Kidney epithelial cell (primary cell): ENCODE results near the gene ATP6V0B. TPM values are rescaled to one million over a fixed set of nuclear protein-coding genes. Genes with fewer than 3 reads are reported as not detected.

ENCODE experiments used
- DNase-seq: peaks from one replicate; pipeline ENCODE4 v3.0.0-alpha.2; 2010; ENCODE audit warnings: low read depth
- H3K27me3 ChIP-seq: 2 replicates; pipeline ENCODE4 v1.6.0; 2011; ENCODE audit warnings: low read length; ENCODE audit not compliant: control insufficient read depth, insufficient read depth
- H3K36me3 ChIP-seq: 2 replicates; pipeline ENCODE4 v1.5.1; 2011; ENCODE audit warnings: low read length; ENCODE audit not compliant: control insufficient read depth, insufficient read depth
- H3K4me3 ChIP-seq: 2 replicates; pipeline ENCODE4 v1.5.1; 2011; ENCODE audit warnings: low read depth, mild to moderate bottlenecking, control low read depth, low read length
- CTCF ChIP-seq: IDR thresholded peaks from 2 replicates; pipeline ENCODE4 v1.5.1; 2011; ENCODE audit warnings: mild to moderate bottlenecking, moderate library complexity, low read length, control low read depth, inconsistent platforms; ENCODE audit not compliant: insufficient read depth, poor library complexity, severe bottlenecking
- total RNA-seq: library from RNA; depleted of rRNA; stranded (reverse); fragments of >200 nt; gene quantifications from 2 replicates; pipeline ENCODE4 v1.2.3, GENCODE V29; 2015

The ATP6V0B gene
- total RNA-seq, 1 donor from 2014 or later = 308 TPM

DNA sequence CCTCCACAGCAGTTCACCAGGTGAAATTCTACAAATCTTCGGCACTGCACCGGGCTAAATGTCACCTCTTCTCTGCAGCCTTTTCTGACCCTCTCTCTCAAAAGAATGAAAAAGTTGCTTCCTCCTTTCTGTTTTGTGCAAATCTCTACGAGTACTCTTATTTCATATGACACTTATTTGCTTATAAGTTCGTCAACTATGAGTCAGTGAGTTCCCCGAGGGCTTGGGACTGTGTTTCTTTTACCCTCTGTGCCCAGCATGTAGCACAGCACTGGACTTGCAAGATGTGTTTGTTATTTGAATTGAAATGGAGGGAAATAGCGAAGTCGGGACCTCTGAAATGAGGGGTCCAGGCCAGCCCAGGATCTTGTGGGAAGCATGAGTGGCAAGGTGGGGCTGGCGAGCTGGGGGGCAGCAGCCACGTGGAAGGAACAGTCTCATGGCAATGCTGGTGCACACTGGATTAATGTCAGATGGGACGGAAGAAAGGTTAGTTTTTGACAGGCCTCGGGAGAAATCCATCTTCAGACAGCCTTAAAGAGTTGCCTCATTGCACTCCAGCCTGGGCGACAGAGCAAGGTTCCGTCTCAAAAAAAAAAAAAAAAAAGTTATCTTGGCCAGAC is 50.3 kb downstream of the ATP6V0B start:
- DNase-seq = no peak
- no peaks in the 10 kb centered on the region for H3K27me3 ChIP-seq
- no peak for TF ChIP-seq CTCF
- H3K4me3 ChIP-seq = no peak overlapping the region
- H3K36me3 ChIP-seq = no peaks in the 10 kb centered on the region

- Histone ChIP-seq H3K27me3 (no peaks in the 10 kb centered on the region), H3K4me3 (no peak overlapping the region), H3K36me3 (no peaks in the 10 kb centered on the region)
- DNase-seq = no peak
- no peak for TF ChIP-seq CTCF
These were observed 51.1 kb downstream of the ATP6V0B start for GRCh38 chr1:44025816-44026215.

DNA sequence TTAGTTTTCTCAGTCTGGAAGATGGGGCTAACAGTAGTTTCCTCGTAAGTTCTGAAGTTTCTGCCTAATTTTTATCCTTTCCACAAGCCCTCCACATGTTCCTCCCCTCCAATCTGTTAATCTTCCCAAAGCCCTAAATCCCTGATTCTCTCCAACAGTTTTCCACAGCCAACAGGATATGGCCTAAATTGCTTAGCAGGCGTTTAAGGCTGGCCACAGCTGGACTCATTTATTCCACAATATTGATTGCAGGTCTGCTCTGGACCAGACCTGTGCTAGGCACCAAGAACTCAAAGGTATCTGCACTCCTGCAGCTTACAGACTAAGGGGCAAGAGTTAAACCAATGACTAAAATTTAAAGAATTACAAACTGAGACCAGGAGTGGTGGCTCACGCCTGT is 52.6 kb downstream of the ATP6V0B start:
- Histone ChIP-seq H3K4me3 (no peak overlapping the region), H3K36me3 (no peaks in the 10 kb centered on the region), H3K27me3 (no peaks in the 10 kb centered on the region)
- no peak for TF ChIP-seq CTCF
- DNase-seq = no peak

Other genes starting within 250 kb of the ATP6V0B start
- 3.9 and 4.7 TPM in 2 replicates for gene ARTN, start 41.2 kb upstream of the ATP6V0B start, total RNA-seq
- 29.2 and 32.8 TPM in 2 replicates for gene IPO13, start 28.0 kb upstream of the ATP6V0B start, total RNA-seq
- 45.8 and 52.2 TPM in 2 replicates for gene DPH2, start 5.0 kb upstream of the ATP6V0B start, total RNA-seq
- gene B4GALT2, start 4.2 kb downstream of the ATP6V0B start, total RNA-seq = 62.6 and 86.8 TPM in 2 replicates
- 4.4 and 9.6 TPM in 2 replicates for gene CCDC24, start 16.6 kb downstream of the ATP6V0B start, total RNA-seq
- 20.1 and 22.4 TPM in 2 replicates for gene SLC6A9, start 56.5 kb downstream of the ATP6V0B start, total RNA-seq
- not detected in 2 replicates for gene KLF17, start 143.9 kb downstream of the ATP6V0B start, total RNA-seq
- gene KLF18, start 166.7 kb downstream of the ATP6V0B start, total RNA-seq = not detected in 2 replicates
- 47.3 and 64.7 TPM in 2 replicates for gene DMAP1, start 238.5 kb downstream of the ATP6V0B start, total RNA-seq